Colonic mucosa (tissue), 4 donors: Measurements from ENCODE around the gene FRMD5. TPM values are rescaled to one million over a fixed set of nuclear protein-coding genes. Genes with fewer than 3 reads are reported as not detected.

Experiments
- DNase-seq: peaks from one replicate; pipeline ENCODE4 v3.0.0-alpha.2; 2020
- H3K27ac ChIP-seq: fragments of 200-600 bp; one replicate; pipeline ENCODE4 v1.8.0; 2021
- H3K27me3 ChIP-seq: fragments of 200-600 bp; one replicate; pipeline ENCODE4 v1.8.0; 2021
- H3K36me3 ChIP-seq: fragments of 200-600 bp; one replicate; pipeline ENCODE4 v1.8.0; 2021
- H3K4me1 ChIP-seq: fragments of 200-600 bp; one replicate; pipeline ENCODE4 v1.8.0; 2021; ENCODE audit warnings: mild to moderate bottlenecking
- H3K4me3 ChIP-seq: fragments of 200-600 bp; one replicate; pipeline ENCODE4 v1.8.0; 2021
- H3K9ac ChIP-seq, 2 donors: one replicate each; pipeline ENCODE4 v1.7.0; 2013; ENCODE audit warnings: control low read depth in 2 of 2, low read depth in 2 of 2, low read length in 2 of 2
- H3K9me3 ChIP-seq: fragments of 200-600 bp; one replicate; pipeline ENCODE4 v1.8.0; 2021
- CTCF ChIP-seq: fragments of 200-600 bp; IDR thresholded peaks from one replicate; pipeline ENCODE4 v1.8.0; 2022; ENCODE audit warnings: antibody characterized with exemption, mild to moderate bottlenecking
- intact Hi-C: fragments of 100-400 bp; cut with DNase I; formaldehyde crosslinking; loops from one replicate; pipeline ENCODE4 v1.14.1; 2022
- total RNA-seq, 2 donors: library from RNA; stranded (reverse); fragmentation: NEBNext Ultra II Directional in 1 of 2; extraction: Animal tissue kit (Norgen Biotek cat#: 25700) in 1 of 2; gene quantifications; one replicate each; pipeline ENCODE4 v1.2.1, GENCODE V29; 2021
- donor health status: healthy.
- donor health status: DM: no; HTN: no; CAD: no.
- donor health status: DM: no; HTN: no; CAD: no.

FRMD5 gene
- total RNA-seq, 2 donors from 2014 or later, result 2.9 to 3.4 TPM

- Histone ChIP-seq H3K27me3 (no peaks in the 10 kb centered on the region), H3K36me3 (peaks cover under 1% of the 10 kb centered on the region), H3K9me3 (no peaks in the 10 kb centered on the region), H3K27ac (no peak overlapping the region), H3K9ac (no peak overlapping the region), H3K4me3 (no peak overlapping the region), H3K4me1 (peaks cover 14% of the 10 kb centered on the region)
- intact Hi-C loops, result no loop called here
- no peak for TF ChIP-seq CTCF
- DNase-seq, result no peak
Observed at GRCh38 chr15:43821505-43821904, 373.6 kb downstream of the FRMD5 start.

Other genes with a start within 250 kb of the FRMD5 start
- gene GOLM2, start 93.4 kb upstream of the FRMD5 start, total RNA-seq, result 100 to 1,000 TPM in 1 of 2 donors, 10 to 100 TPM in 1; 96.6 to 115 TPM
- gene CTDSPL2, start 232.4 kb upstream of the FRMD5 start, total RNA-seq, result 10 to 100 TPM; 31.7 to 43.0 TPM